Lung (tissue), 12 donors: ENCODE results near the gene RAB44. TPM values are rescaled to one million over a fixed set of nuclear protein-coding genes. Genes with fewer than 3 reads are reported as not detected.

ENCODE experiments used
- ATAC-seq: fragments of 200-7000 bp; cut with Tn5 transposase; one replicate; pipeline ENCODE4 v1.9.1; 2020; ENCODE audit warnings: moderate number of reproducible peaks; ENCODE audit not compliant: insufficient read depth, low FRiP score
- DNase-seq, 3 donors: peaks; one replicate each; pipeline ENCODE4 v3.0.0-alpha.2; 2013 to 2017
- H3K27ac ChIP-seq, 2 donors: one replicate each; pipeline ENCODE4 v1.5.1; 2013; ENCODE audit warnings: mild to moderate bottlenecking in 2 of 2, moderate library complexity in 2 of 2, control low read depth in 1 of 2, inconsistent platforms in 1 of 2, low read depth in 1 of 2, low read length in 1 of 2
- H3K27me3 ChIP-seq, 3 donors: one replicate each; pipeline ENCODE4 v1.5.1; 2013; ENCODE audit warnings: low read length in 2 of 3; ENCODE audit not compliant: control insufficient read depth in 3 of 3, insufficient read depth in 3 of 3
- H3K36me3 ChIP-seq, 4 donors: one replicate each; pipeline ENCODE4 v1.5.1; 2013; ENCODE audit warnings: low read length in 4 of 4, mild to moderate bottlenecking in 1 of 4, moderate library complexity in 1 of 4; ENCODE audit not compliant: control insufficient read depth in 4 of 4, insufficient read depth in 4 of 4
- H3K4me1 ChIP-seq, 5 donors: one replicate each; pipeline ENCODE4 v1.5.1; 2013; ENCODE audit warnings: low read length in 5 of 5, mild to moderate bottlenecking in 2 of 5, moderate library complexity in 1 of 5; ENCODE audit not compliant: control insufficient read depth in 5 of 5, insufficient read depth in 5 of 5
- H3K4me3 ChIP-seq: one replicate; pipeline ENCODE4 v1.5.1; 2013; ENCODE audit warnings: mild to moderate bottlenecking, control low read depth, moderate library complexity
- H3K9ac ChIP-seq, 2 donors: one replicate each; pipeline ENCODE4 v1.5.1; 2013; ENCODE audit warnings: low read length in 2 of 2, control low read depth in 1 of 2; ENCODE audit not compliant: insufficient read depth in 1 of 2
- H3K9me3 ChIP-seq, 4 donors: one replicate each; pipeline ENCODE4 v1.5.1; 2013; ENCODE audit warnings: low read length in 3 of 4, mild to moderate bottlenecking in 1 of 4, moderate library complexity in 1 of 4; ENCODE audit not compliant: control insufficient read depth in 4 of 4, insufficient read depth in 3 of 4
- WGBS, 2 donors: extraction: QIAGEN DNeasy Blood & Tissue Kit; methylation state at CpG; one replicate each; pipeline ENCODE4 v1.1.7; 2013; 5-methylcytosine and 5-hydroxymethylcytosine counted together
- polyA plus RNA-seq, 2 donors: library from polyadenylated mRNA; stranded (reverse); fragments of 200-250 nt; gene quantifications; one replicate each; pipeline ENCODE4 v1.2.1, GENCODE V29; 2013
- total RNA-seq, 2 donors: library from RNA; depleted of rRNA in 1 of 2; stranded (reverse); fragments of >200 nt in 1 of 2; gene quantifications; one replicate each; pipeline ENCODE4 v1.2.1, GENCODE V29; 2014 to 2021
- TF ChIP-seq, protein P1 (sequence below): IDR thresholded peaks from 2 replicates; pipeline ENCODE4 v1.5.1; 2012; ENCODE audit warnings: mild to moderate bottlenecking; ENCODE audit errors: control extremely low read depth, extremely low read depth
- donor health status: control.
- donor health status: control.
- donor health status: Bipolar disorder and iron deficiency.
- donor health status: healthy.
- donor health status: DM: yes; HTN: yes; CAD: no.

Gene RAB44
- total and polyA plus RNA-seq, 4 donors, result 0.26 to 1.5 (median 0.91) TPM

DNA sequence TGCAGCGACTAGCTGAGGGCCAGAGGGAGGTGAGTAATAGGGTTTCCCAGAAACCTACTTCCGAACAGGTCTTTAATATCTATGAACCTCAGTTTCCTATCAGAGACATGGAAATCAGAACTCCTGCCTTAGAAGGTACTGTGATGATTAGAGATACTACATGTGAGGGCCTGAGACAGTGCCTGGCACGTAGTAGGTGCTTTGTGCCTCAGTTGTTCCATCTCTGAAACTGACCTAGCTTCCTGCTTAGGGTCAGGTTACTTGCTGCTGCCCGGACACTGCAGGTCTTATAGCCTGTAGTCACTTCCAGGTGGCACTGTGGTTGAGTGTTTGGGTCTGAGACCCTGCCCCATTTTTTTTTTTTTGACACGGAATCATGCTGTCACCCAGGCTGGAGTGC lies 20.9 kb downstream of the RAB44 start:
- Histone ChIP-seq H3K27me3 (no peaks in the 10 kb centered on the region), H3K36me3 (no peaks in the 10 kb centered on the region), H3K27ac (no peak overlapping the region), H3K4me1 (no peaks in the 10 kb centered on the region), H3K9ac (no peak overlapping the region), H3K9me3 (no peaks in the 10 kb centered on the region), H3K4me3 (no peak overlapping the region)
- TF ChIP-seq, protein P1, sequence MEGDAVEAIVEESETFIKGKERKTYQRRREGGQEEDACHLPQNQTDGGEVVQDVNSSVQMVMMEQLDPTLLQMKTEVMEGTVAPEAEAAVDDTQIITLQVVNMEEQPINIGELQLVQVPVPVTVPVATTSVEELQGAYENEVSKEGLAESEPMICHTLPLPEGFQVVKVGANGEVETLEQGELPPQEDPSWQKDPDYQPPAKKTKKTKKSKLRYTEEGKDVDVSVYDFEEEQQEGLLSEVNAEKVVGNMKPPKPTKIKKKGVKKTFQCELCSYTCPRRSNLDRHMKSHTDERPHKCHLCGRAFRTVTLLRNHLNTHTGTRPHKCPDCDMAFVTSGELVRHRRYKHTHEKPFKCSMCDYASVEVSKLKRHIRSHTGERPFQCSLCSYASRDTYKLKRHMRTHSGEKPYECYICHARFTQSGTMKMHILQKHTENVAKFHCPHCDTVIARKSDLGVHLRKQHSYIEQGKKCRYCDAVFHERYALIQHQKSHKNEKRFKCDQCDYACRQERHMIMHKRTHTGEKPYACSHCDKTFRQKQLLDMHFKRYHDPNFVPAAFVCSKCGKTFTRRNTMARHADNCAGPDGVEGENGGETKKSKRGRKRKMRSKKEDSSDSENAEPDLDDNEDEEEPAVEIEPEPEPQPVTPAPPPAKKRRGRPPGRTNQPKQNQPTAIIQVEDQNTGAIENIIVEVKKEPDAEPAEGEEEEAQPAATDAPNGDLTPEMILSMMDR, result no peak
- 80 to 81% methylated on average over 5 of the region's 5 CpGs for WGBS, 2 donors
- DNase-seq, result no peak
- ATAC-seq, result no peak

DNA sequence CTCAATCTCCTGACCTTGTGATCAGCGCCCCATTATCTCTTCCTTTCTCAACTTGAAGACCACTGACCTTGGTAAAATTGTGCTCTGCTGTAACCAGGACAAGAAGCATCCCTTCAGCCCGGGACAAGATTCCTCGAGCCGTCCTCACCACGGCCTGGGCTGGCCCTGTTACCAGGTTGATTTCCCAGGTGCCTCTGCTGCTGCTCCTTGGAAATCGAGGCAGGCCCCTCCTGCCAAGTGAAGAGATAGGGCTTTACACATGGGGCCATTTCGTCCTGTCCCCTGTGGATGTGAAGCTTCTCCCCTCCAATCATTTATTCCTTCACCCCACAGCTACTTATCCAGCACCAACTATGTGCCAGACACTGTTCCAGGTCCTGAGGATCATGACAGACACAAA lies 21.5 kb downstream of the RAB44 start:
- TF ChIP-seq, protein P1, result no peak
- no peaks in the 10 kb centered on the region for H3K9me3 ChIP-seq
- DNase-seq, result no peak
- no peaks in the 10 kb centered on the region for H3K4me1 ChIP-seq
- no peak overlapping the region for H3K9ac ChIP-seq
- no peak overlapping the region for H3K27ac ChIP-seq
- WGBS, 2 donors, result 90 to 96% methylated on average over 7 of the region's 7 CpGs
- no peak overlapping the region for H3K4me3 ChIP-seq
- H3K36me3 ChIP-seq, result no peaks in the 10 kb centered on the region
- no peak for ATAC-seq
- H3K27me3 ChIP-seq, result no peaks in the 10 kb centered on the region

DNA sequence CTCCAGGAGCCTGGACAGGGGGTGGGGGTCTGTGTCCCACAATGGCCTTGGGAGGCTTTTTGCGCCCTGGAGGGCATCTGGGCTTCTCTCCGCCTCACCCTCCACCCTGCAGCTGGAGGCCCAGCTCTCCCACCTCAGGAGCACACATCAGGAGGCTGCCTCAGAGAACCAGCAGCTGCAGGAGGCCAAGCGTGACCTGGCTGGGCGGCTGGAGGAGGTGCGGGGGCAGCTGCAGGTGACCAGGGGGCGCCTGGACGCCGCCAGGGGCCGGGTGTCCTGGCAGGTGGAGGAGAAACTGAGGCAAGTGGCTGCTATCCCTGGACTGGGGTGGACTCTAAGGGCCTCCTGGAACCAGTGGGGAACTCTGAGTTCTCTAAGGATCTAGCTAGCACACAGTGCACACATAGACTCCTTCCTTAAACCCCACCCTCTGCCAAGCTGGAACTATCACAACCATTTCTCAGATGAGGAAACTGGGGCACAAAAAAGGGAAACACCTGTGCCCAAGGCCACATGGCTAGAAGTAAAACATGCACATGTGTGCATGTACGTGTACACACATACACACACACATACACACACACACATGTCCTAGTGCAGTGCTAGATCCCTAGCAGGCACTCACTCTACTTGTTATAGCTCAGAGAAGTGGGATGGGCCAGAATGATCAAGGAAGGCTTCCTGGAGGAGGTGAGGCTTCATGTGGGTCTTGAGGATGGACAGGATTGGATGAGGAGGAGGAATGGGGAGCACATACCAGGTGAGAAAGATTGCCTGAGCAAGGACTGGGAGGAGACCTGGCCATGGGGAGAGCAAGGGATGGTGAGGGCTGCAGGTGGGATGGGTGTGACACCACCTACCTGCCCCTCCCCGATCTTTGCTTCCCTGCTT lies 22.9 kb downstream of the RAB44 start:
- TF ChIP-seq, protein P1, result no peak
- Histone ChIP-seq H3K9me3 (no peaks in the 10 kb centered on the region), H3K9ac (no peak overlapping the region), H3K27ac (no peak overlapping the region), H3K4me1 (no peaks in the 10 kb centered on the region), H3K4me3 (no peak overlapping the region), H3K36me3 (no peaks in the 10 kb centered on the region), H3K27me3 (no peaks in the 10 kb centered on the region)
- WGBS, 2 donors, result 91 to 95% methylated on average over 11 of the region's 11 CpGs
- ATAC-seq (no peak), DNase-seq (no peak)
